Measurements from ENCODE around the gene DSG4. TPM values are rescaled to one million over a fixed set of nuclear protein-coding genes. Genes with fewer than 3 reads are reported as not detected.
"Not testable (repeated sequence)": the region's sequence is repeated elsewhere in the genome, so short reads cannot be mapped to it uniquely, and the experiment has no call there.

Gene DSG4, protein sequence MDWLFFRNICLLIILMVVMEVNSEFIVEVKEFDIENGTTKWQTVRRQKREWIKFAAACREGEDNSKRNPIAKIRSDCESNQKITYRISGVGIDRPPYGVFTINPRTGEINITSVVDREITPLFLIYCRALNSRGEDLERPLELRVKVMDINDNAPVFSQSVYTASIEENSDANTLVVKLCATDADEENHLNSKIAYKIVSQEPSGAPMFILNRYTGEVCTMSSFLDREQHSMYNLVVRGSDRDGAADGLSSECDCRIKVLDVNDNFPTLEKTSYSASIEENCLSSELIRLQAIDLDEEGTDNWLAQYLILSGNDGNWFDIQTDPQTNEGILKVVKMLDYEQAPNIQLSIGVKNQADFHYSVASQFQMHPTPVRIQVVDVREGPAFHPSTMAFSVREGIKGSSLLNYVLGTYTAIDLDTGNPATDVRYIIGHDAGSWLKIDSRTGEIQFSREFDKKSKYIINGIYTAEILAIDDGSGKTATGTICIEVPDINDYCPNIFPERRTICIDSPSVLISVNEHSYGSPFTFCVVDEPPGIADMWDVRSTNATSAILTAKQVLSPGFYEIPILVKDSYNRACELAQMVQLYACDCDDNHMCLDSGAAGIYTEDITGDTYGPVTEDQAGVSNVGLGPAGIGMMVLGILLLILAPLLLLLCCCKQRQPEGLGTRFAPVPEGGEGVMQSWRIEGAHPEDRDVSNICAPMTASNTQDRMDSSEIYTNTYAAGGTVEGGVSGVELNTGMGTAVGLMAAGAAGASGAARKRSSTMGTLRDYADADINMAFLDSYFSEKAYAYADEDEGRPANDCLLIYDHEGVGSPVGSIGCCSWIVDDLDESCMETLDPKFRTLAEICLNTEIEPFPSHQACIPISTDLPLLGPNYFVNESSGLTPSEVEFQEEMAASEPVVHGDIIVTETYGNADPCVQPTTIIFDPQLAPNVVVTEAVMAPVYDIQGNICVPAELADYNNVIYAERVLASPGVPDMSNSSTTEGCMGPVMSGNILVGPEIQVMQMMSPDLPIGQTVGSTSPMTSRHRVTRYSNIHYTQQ
- not detected for total RNA-seq

- Histone ChIP-seq H3K9me3 (no peaks in the 10 kb centered on the region), H3K27me3 (no peaks in the 10 kb centered on the region), H3K4me1 (no peaks in the 10 kb centered on the region), H3K27ac (no peak within 1 kb of the TSS), H3K4me3 (no peak within 1 kb of the TSS), H3K36me3 (no peaks in the 10 kb centered on the region)
- DNase-seq (ENCODE audit: low spot score): no peak
- TF ChIP-seq, protein P1, sequence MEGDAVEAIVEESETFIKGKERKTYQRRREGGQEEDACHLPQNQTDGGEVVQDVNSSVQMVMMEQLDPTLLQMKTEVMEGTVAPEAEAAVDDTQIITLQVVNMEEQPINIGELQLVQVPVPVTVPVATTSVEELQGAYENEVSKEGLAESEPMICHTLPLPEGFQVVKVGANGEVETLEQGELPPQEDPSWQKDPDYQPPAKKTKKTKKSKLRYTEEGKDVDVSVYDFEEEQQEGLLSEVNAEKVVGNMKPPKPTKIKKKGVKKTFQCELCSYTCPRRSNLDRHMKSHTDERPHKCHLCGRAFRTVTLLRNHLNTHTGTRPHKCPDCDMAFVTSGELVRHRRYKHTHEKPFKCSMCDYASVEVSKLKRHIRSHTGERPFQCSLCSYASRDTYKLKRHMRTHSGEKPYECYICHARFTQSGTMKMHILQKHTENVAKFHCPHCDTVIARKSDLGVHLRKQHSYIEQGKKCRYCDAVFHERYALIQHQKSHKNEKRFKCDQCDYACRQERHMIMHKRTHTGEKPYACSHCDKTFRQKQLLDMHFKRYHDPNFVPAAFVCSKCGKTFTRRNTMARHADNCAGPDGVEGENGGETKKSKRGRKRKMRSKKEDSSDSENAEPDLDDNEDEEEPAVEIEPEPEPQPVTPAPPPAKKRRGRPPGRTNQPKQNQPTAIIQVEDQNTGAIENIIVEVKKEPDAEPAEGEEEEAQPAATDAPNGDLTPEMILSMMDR (IDR thresholded peaks at IDR 0.05): no peak
Observed at GRCh38 chr18:31376477-31376876, at the start of gene DSG4. Gene DSG4, plus strand, starts transcription at chr18:31376777. Its CDS starts 135 bp downstream, at chr18:31376912.

GRCh38 chr18:31329787-31330438, 46.7 kb upstream of the DSG4 start:
- no peak overlapping the region for H3K27ac ChIP-seq
- no peaks in the 10 kb centered on the region for H3K27me3 ChIP-seq
- TF ChIP-seq, protein P1 (IDR thresholded peaks at IDR 0.05): no peak
- no peak overlapping the region for H3K4me3 ChIP-seq
- peaks cover 0 to 5% of the 10 kb centered on the region in 2 donors for H3K4me1 ChIP-seq
- no peaks in the 10 kb centered on the region for H3K36me3 ChIP-seq
- no peaks in the 10 kb centered on the region for H3K9me3 ChIP-seq
- DNase-seq (ENCODE audit: low spot score): no peak

DNA sequence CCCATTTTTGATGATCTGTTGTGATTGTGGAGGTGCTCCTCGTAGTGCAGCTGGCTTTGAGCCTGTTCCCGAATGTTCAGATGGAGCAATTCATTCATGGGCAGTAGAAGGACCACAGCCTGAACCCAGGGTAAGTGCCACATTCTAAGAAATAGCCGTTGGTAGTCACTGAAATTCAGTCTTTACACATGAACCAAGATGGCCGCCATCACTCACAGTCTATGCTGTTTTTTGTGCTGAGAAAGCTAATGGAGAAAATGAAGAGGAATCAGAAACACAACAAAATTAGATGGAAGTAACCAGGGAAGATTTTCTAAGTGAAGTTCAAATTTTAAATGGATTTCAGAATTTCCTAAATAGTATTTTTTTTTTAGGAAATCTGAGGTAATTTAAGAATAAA, 33.1 kb upstream of the DSG4 start:
- H3K9me3 ChIP-seq: no peaks in the 10 kb centered on the region

DNA sequence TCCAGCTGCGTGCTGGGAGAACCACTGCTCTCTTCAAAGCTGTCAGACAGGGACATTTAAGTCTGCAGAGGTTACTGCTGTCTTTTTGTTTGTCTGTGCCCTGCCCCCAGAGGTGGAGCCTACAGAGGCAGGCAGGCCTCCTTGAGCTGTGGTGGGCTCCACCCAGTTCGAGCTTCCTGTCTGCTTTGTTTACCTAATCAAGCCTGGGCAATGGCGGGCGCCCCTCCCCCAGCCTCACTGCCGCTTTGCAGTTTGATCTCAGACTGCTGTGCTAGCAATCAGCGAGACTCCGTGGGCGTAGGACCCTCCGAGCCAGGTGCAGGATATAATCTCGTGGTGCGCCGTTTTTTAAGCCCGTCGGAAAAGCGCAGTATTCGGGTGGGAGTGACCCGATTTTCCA, 23.2 kb upstream of the DSG4 start:
- not testable (repeated sequence) for H3K36me3 ChIP-seq; H3K4me1 ChIP-seq; H3K4me3 ChIP-seq; H3K9me3 ChIP-seq; DNase-seq (ENCODE audit: low spot score); H3K27me3 ChIP-seq; H3K27ac ChIP-seq

More for the DNA sequence above, 33.1 kb upstream of the DSG4 start:
- Histone ChIP-seq H3K4me3 (no peak overlapping the region), H3K27me3 (no peaks in the 10 kb centered on the region), H3K27ac (no peak overlapping the region), H3K4me1 (no peaks in the 10 kb centered on the region), H3K36me3 (no peaks in the 10 kb centered on the region)
- TF ChIP-seq, protein P1 (IDR thresholded peaks at IDR 0.05): no peak
- DNase-seq (ENCODE audit: low spot score): no peak

GRCh38 chr18:31354990-31355389, 21.6 kb upstream of the DSG4 start:
- no peak for DNase-seq (ENCODE audit: low spot score)
- H3K9me3 ChIP-seq: no peaks in the 10 kb centered on the region
- no peaks in the 10 kb centered on the region for H3K36me3 ChIP-seq
- TF ChIP-seq, protein P1 (IDR thresholded peaks at IDR 0.05): no peak
- no peak overlapping the region for H3K27ac ChIP-seq
- no peaks in the 10 kb centered on the region for H3K27me3 ChIP-seq
- H3K4me1 ChIP-seq: no peaks in the 10 kb centered on the region
- no peak overlapping the region for H3K4me3 ChIP-seq
